Activated B cell treated with CpG ODN at 0.5 μM for 24 hours (primary cell): ENCODE measurements around the gene CHRNA5. TPM values are rescaled to one million over a fixed set of nuclear protein-coding genes. Genes with fewer than 3 reads are reported as not detected.
A peak's percentile ranks its signal among the peaks of the same experiment; 100 is the strongest.
"Not testable (repeated sequence)": the region's sequence is repeated elsewhere in the genome, so short reads cannot be mapped to it uniquely, and the experiment has no call there.

ENCODE experiments used
- ATAC-seq: fragments of 200-7000 bp; cut with Tn5 transposase; one replicate; pipeline ENCODE4 v1.10.0; 2021; ENCODE audit warnings: low read depth, mild to moderate bottlenecking, moderate library complexity
- CTCF ChIA-PET: fragments of 350-600 bp; sonication (Branson Sonifier 250); formaldehyde crosslinking; loops from one replicate; lab custom pipeline; 2021; ENCODE audit warnings: antibody characterized with exemption; lab: Charles Lee
- POLR2A ChIA-PET: fragments of 350-600 bp; sonication (Branson Sonifier 250); formaldehyde crosslinking; loops from one replicate; lab custom pipeline; 2021; ENCODE audit warnings: antibody characterized with exemption; lab: Charles Lee
- DNase-seq: peaks from one replicate; pipeline ENCODE4 v3.0.0; 2022
- H3K27ac Mint-ChIP-seq: one replicate; pipeline ENCODE4 v1.8.0; 2020; ENCODE audit warnings: mixed read lengths
- H3K27me3 Mint-ChIP-seq: one replicate; pipeline ENCODE4 v1.8.0; 2021; ENCODE audit warnings: mixed read lengths
- H3K36me3 Mint-ChIP-seq: one replicate; pipeline ENCODE4 v1.8.0; 2021; ENCODE audit warnings: low read depth, mixed read lengths
- H3K4me1 Mint-ChIP-seq: one replicate; pipeline ENCODE4 v1.8.0; 2021; ENCODE audit warnings: mixed read lengths
- H3K4me3 Mint-ChIP-seq: one replicate; pipeline ENCODE4 v1.8.0; 2020; ENCODE audit warnings: mild to moderate bottlenecking, mixed read lengths
- H3K9me3 Mint-ChIP-seq: one replicate; pipeline ENCODE4 v1.8.0; 2020; ENCODE audit warnings: mixed read lengths
- CTCF ChIP-seq: fragments of 200-600 bp; IDR thresholded peaks from one replicate; pipeline ENCODE4 v1.8.0; 2022; ENCODE audit warnings: antibody characterized with exemption, mild to moderate bottlenecking
- intact Hi-C: fragments of 100-400 bp; cut with micrococcal nuclease; formaldehyde crosslinking; loops from one replicate; pipeline ENCODE4 v1.15.1; 2024
- total RNA-seq: library from RNA; stranded (reverse); gene quantifications from 2 replicates; pipeline ENCODE4 v1.2.3, GENCODE V29; 2022

The CHRNA5 gene
- total RNA-seq, 1 donor from 2014 or later = 1.3 TPM

GRCh38 chr15:78551902-78552301, 13.4 kb upstream of the CHRNA5 start:
- TF ChIP-seq CTCF = no peak
- ATAC-seq (no peak), DNase-seq (no peak)
- POLR2A ChIA-PET = no interaction called here
- Mint-ChIP-seq H3K9me3 (no peaks in the 10 kb centered on the region), H3K27me3 (no peaks in the 10 kb centered on the region), H3K36me3 (peaks cover 45% of the 10 kb centered on the region), H3K4me3 (no peak overlapping the region), H3K4me1 (peaks cover 2% of the 10 kb centered on the region), H3K27ac (no peak overlapping the region)
- intact Hi-C loops = no loop called here
- CTCF ChIA-PET = no interaction called here

GRCh38 chr15:78552597-78552996, 12.7 kb upstream of the CHRNA5 start:
- ChIA-PET CTCF (no interaction called here), POLR2A (interaction anchor here (1.1 kb wide), 1 partner anchor 12 kb away, joined by 6 read pairs; the partner anchor contains the start of gene PSMA4)
- TF ChIP-seq CTCF = no peak
- H3K9me3 Mint-ChIP-seq = no peaks in the 10 kb centered on the region
- H3K27ac Mint-ChIP-seq = no peak overlapping the region
- DNase-seq (no peak), ATAC-seq (no peak)
- peaks cover under 1% of the 10 kb centered on the region for H3K27me3 Mint-ChIP-seq
- intact Hi-C loops = no loop called here
- no peak overlapping the region for H3K4me3 Mint-ChIP-seq
- peaks cover 38% of the 10 kb centered on the region for H3K36me3 Mint-ChIP-seq
- H3K4me1 Mint-ChIP-seq = peaks cover 2% of the 10 kb centered on the region

DNA sequence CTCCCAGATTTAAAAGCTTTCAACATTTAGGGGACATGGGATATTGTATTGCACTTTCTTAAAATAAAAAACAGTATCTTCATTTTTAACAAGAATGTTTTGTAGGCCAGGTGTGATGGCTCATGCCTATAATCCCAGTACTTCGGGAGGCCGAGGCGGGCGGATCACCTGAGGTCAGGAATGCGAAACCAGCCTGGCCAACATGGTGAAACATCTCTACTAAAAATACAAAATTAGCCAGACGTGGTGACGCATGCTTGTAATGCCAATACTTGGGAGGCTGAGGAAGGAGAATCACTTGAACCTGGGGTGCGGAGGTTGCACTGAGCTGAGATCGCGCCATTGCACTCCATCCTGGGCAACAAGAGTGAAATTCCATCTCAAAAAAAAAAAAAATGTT, 5.1 kb upstream of the CHRNA5 start:
- H3K27me3 Mint-ChIP-seq, intact Hi-C loops, ATAC-seq, DNase-seq, H3K27ac Mint-ChIP-seq, H3K9me3 Mint-ChIP-seq, CTCF ChIA-PET, H3K4me3 Mint-ChIP-seq, H3K36me3 Mint-ChIP-seq: not testable (repeated sequence)
- POLR2A ChIA-PET = interaction anchor here (0.9 kb wide), 1 partner anchor 20 kb away, joined by 3 read pairs; the partner anchor contains the start of gene PSMA4
- peaks cover 13% of the 10 kb centered on the region for H3K4me1 Mint-ChIP-seq

DNA sequence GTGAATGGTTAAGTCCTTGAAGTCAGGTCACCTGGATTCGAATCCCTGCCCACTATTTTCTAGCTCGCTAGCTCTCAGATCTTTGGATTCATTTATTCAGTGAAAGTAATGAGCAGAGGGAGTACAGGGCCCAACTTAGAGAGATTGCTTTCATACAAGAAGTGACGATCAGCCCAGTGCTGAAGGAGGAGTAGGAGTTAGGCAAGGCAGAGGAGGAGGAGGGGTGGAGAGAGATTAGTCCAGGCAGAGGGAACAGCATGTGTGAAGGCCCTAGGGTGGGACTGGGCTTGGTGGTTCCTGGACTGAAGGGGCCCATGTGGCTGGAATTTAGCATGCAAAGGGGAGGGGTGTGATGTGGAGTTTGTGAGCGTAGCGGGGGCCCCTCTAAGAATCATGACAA, 3.8 kb upstream of the CHRNA5 start:
- POLR2A ChIA-PET = interaction anchor here (0.7 kb wide), 1 partner anchor 12 kb away, joined by 3 read pairs; no protein-coding TSS in a partner anchor
- H3K4me3 Mint-ChIP-seq = no peak overlapping the region

GRCh38 chr15:78563092-78563491, 2.2 kb upstream of the CHRNA5 start:
- peaks cover 3% of the 10 kb centered on the region for H3K27me3 Mint-ChIP-seq
- ChIA-PET CTCF (no interaction called here), POLR2A (interaction anchor here (0.7 kb wide), 1 partner anchor 94 kb away, joined by 3 read pairs; no protein-coding TSS in a partner anchor)
- ATAC-seq = no peak
- no peaks in the 10 kb centered on the region for H3K36me3 Mint-ChIP-seq
- intact Hi-C loops = no loop called here
- no peak for DNase-seq
- H3K9me3 Mint-ChIP-seq = no peaks in the 10 kb centered on the region
- no peak overlapping the region for H3K4me3 Mint-ChIP-seq
- no peak for TF ChIP-seq CTCF
- H3K4me1 Mint-ChIP-seq = peaks cover 21% of the 10 kb centered on the region
- H3K27ac Mint-ChIP-seq = no peak overlapping the region

More for the DNA sequence above, 3.8 kb upstream of the CHRNA5 start:
- DNase-seq = no peak
- CTCF ChIA-PET = no interaction called here
- H3K9me3 Mint-ChIP-seq = no peaks in the 10 kb centered on the region
- H3K4me1 Mint-ChIP-seq = peaks cover 20% of the 10 kb centered on the region
- intact Hi-C loops = no loop called here
- H3K27me3 Mint-ChIP-seq = peaks cover 2% of the 10 kb centered on the region
- no peak overlapping the region for H3K27ac Mint-ChIP-seq
- TF ChIP-seq CTCF = no peak
- no peak for ATAC-seq
- no peaks in the 10 kb centered on the region for H3K36me3 Mint-ChIP-seq

GRCh38 chr15:78564743-78565096, 600 bp upstream of the CHRNA5 start:
- ChIA-PET CTCF (interaction anchor here (2.0 kb wide), 1 partner anchor 24 kb away, joined by 6 read pairs; the partner anchor contains the start of gene PSMA4), POLR2A (interaction anchor here (0.6 to 2.7 kb wide), 3 partner anchors 16 to 127 kb away, joined by 4 to 57 read pairs (median 11); partner anchors contain the start of genes IREB2 and PSMA4)
- peaks cover 21% of the 10 kb centered on the region for H3K4me1 Mint-ChIP-seq
- ATAC-seq (no peak), DNase-seq (peak; percentile 21)
- peak overlapping the region; percentile 86 for H3K4me3 Mint-ChIP-seq
- H3K36me3 Mint-ChIP-seq = no peaks in the 10 kb centered on the region
- H3K27me3 Mint-ChIP-seq = peaks cover 3% of the 10 kb centered on the region
- no peaks in the 10 kb centered on the region for H3K9me3 Mint-ChIP-seq
- intact Hi-C loops = loop anchor here (1.0 kb wide), 2 partner anchors 24 to 126 kb away; partner anchors contain the start of genes IREB2 and PSMA4
- no peak for TF ChIP-seq CTCF
- peak overlapping the region; percentile 67 for H3K27ac Mint-ChIP-seq
